Left lung (tissue), 10 donors: Measurements from ENCODE around the gene MKS1. TPM values are rescaled to one million over a fixed set of nuclear protein-coding genes. Genes with fewer than 3 reads are reported as not detected.

Experiments
- ATAC-seq: fragments of 200-7000 bp; cut with Tn5 transposase; one replicate; pipeline ENCODE4 v1.9.1; 2020; ENCODE audit warnings: moderate library complexity
- DNase-seq, 4 donors: peaks; one replicate each; pipeline ENCODE4 v3.0.0-alpha.2; 2013 to 2020
- H3K27ac ChIP-seq, 2 donors: fragments of 200-600 bp; sonication (generic) in 1 of 2; one replicate each; pipeline versions ENCODE4 v1.5.0 to v1.8.0; 2020 to 2021
- H3K27me3 ChIP-seq, 2 donors: fragments of 200-600 bp; sonication (generic) in 1 of 2; one replicate each; pipeline versions ENCODE4 v1.5.0 to v1.8.0; 2020 to 2021
- H3K36me3 ChIP-seq, 2 donors: fragments of 200-600 bp; sonication (generic) in 1 of 2; one replicate each; pipeline versions ENCODE4 v1.5.0 to v1.8.0; 2020 to 2021
- H3K4me1 ChIP-seq, 2 donors: fragments of 200-600 bp; one replicate each; pipeline ENCODE4 v1.8.0; 2021
- H3K4me3 ChIP-seq, 2 donors: fragments of 200-600 bp; sonication (generic) in 1 of 2; one replicate each; pipeline versions ENCODE4 v1.5.0 to v1.8.0; 2020 to 2021; ENCODE audit warnings: mild to moderate bottlenecking in 1 of 2
- H3K9me3 ChIP-seq, 2 donors: fragments of 200-600 bp; sonication (generic) in 1 of 2; one replicate each; pipeline versions ENCODE4 v1.5.0 to v1.8.0; 2020 to 2021
- CTCF ChIP-seq, 2 donors: fragments of 200-600 bp; sonication (generic) in 1 of 2; IDR thresholded peaks; one replicate each; pipeline versions ENCODE4 v1.5.0 to v1.8.0; 2021; ENCODE audit warnings: antibody characterized with exemption in 2 of 2
- intact Hi-C, 2 donors: fragments of 100-400 bp; cut with DNase I; formaldehyde crosslinking; loops; one replicate each; pipeline versions ENCODE4 v1.11.2 to v1.14.2; 2022
- polyA plus RNA-seq, 6 donors: library from polyadenylated mRNA; unstranded; fragments of 120-200 nt; gene quantifications; one replicate each; pipeline ENCODE4 v1.2.1, GENCODE V29; 2013; ENCODE audit not compliant: insufficient read length in 6 of 6
- total RNA-seq, 2 donors: library from RNA; stranded (reverse); fragmentation: NEBNext Ultra II Directional; extraction: Animal tissue kit (Norgen Biotek cat#: 25700); gene quantifications; one replicate each; pipeline ENCODE4 v1.2.1, GENCODE V29; 2021
- donor health status: DM: no; HTN: yes; CAD: no.
- donor health status: DM: no; HTN: no; CAD: no.

Gene MKS1
- total and polyA plus RNA-seq, 8 donors = 16.4 to 46.8 (median 37.7) TPM

GRCh38 chr17:58246104-58246740, 27.2 kb upstream of the MKS1 start:
- ATAC-seq (no peak), DNase-seq (no peak)
- no peaks in the 10 kb centered on the region for H3K9me3 ChIP-seq
- intact Hi-C loops = no loop called here
- no peak overlapping the region for H3K27ac ChIP-seq
- H3K4me3 ChIP-seq = no peak overlapping the region
- H3K36me3 ChIP-seq = no peaks in the 10 kb centered on the region
- peaks cover 2 to 19% of the 10 kb centered on the region in 2 donors for H3K4me1 ChIP-seq
- TF ChIP-seq CTCF (IDR thresholded peaks at IDR 0.05) = no peak
- H3K27me3 ChIP-seq = peaks cover 6 to 64% of the 10 kb centered on the region in 2 donors

- Histone ChIP-seq H3K27me3 (peaks cover 6 to 64% of the 10 kb centered on the region in 2 donors), H3K4me3 (no peak overlapping the region), H3K27ac (no peak overlapping the region), H3K36me3 (no peaks in the 10 kb centered on the region), H3K4me1 (peaks cover 2 to 19% of the 10 kb centered on the region in 2 donors), H3K9me3 (no peaks in the 10 kb centered on the region)
- no peak for ATAC-seq
- no peak for TF ChIP-seq CTCF (IDR thresholded peaks at IDR 0.05)
- DNase-seq = no peak
- intact Hi-C loops = no loop called here
Measured at GRCh38 chr17:58245428-58246103, 26.5 kb upstream of the MKS1 start.

- Histone ChIP-seq H3K4me1 (peaks cover 2 to 19% of the 10 kb centered on the region in 2 donors), H3K27ac (no peak overlapping the region), H3K36me3 (no peaks in the 10 kb centered on the region), H3K27me3 (peaks cover 2 to 61% of the 10 kb centered on the region in 2 donors), H3K9me3 (no peaks in the 10 kb centered on the region), H3K4me3 (no peak overlapping the region)
- TF ChIP-seq CTCF (IDR thresholded peaks at IDR 0.05) = no peak
- DNase-seq (no peak), ATAC-seq (no peak)
- intact Hi-C loops = no loop called here
Measured at GRCh38 chr17:58244963-58245362, 25.9 kb upstream of the MKS1 start.

- no peak for TF ChIP-seq CTCF (IDR thresholded peaks at IDR 0.05)
- Histone ChIP-seq H3K36me3 (no peaks in the 10 kb centered on the region), H3K27ac (no peak overlapping the region), H3K4me1 (no peaks in the 10 kb centered on the region), H3K9me3 (no peaks in the 10 kb centered on the region), H3K27me3 (peaks cover 0 to 58% of the 10 kb centered on the region in 2 donors), H3K4me3 (no peak overlapping the region)
- ATAC-seq = no peak
- intact Hi-C loops = no loop called here
- no peak for DNase-seq
Measured at GRCh38 chr17:58242171-58242784, 23.2 kb upstream of the MKS1 start.

DNA sequence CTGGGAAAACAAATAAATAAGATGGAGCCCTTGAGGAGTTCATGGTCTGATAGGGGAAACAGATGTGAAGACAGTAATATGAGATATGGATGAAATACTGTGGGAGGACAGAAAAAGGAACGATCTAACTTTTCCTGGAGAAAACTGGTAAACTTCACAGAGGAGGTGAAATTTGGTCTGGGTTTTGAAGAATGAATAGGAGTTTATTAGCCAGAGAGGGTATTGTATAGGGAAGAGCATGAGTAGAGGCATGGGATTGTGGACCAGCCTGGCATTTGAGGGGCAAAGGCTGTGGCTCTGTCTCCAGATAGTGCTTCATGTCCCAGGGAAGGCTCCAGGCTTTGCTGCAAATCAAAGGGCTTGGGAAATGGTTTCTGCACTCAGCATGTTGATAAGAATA, 20.9 kb upstream of the MKS1 start:
- ATAC-seq (no peak), DNase-seq (no peak)
- TF ChIP-seq CTCF (IDR thresholded peaks at IDR 0.05) = no peak
- Histone ChIP-seq H3K9me3 (no peaks in the 10 kb centered on the region), H3K4me1 (no peaks in the 10 kb centered on the region), H3K27me3 (peaks cover 4 to 67% of the 10 kb centered on the region in 2 donors), H3K27ac (no peak overlapping the region), H3K4me3 (no peak overlapping the region), H3K36me3 (no peaks in the 10 kb centered on the region)
- intact Hi-C loops = no loop called here
